ENCODE results near the gene SETBP1. TPM values are rescaled to one million over a fixed set of nuclear protein-coding genes. Genes with fewer than 3 reads are reported as not detected.

Gene SETBP1
- total RNA-seq, 1 donor from 2014 or later: 72.8 TPM

DNA sequence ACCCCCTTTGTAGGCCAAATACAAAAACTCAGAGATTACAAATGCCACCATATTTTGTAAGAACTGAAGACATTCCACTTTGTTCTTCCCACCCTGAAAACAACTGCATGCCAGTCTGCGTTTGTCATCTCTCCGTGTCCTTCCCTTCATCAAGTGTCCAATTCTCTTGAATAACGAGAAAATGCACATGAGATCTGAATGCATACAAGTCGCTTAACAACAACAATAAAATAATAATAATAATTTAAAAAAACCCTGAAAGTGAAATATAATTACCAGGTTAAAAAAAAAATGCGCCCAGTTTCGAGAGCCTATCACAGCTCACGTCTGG, 2.0 kb upstream of the SETBP1 start:
- Mint-ChIP-seq H3K4me3 (peak overlapping the region; percentile 75), H3K36me3 (ENCODE audit: low read depth) (peaks cover 7% of the 10 kb centered on the region), H3K27me3 (no peaks in the 10 kb centered on the region), H3K27ac (peak overlapping the region; percentile 63), H3K9me3 (no peaks in the 10 kb centered on the region), H3K4me1 (peaks cover 9% of the 10 kb centered on the region)
- POLR2A ChIA-PET: interaction anchor here (0.5 to 3.7 kb wide), 40 partner anchors 11 to 535 kb away, joined by 3 to 111 read pairs (median 5); no protein-coding TSS in a partner anchor
- DNase-seq: no peak
- TF ChIP-seq, protein P1, sequence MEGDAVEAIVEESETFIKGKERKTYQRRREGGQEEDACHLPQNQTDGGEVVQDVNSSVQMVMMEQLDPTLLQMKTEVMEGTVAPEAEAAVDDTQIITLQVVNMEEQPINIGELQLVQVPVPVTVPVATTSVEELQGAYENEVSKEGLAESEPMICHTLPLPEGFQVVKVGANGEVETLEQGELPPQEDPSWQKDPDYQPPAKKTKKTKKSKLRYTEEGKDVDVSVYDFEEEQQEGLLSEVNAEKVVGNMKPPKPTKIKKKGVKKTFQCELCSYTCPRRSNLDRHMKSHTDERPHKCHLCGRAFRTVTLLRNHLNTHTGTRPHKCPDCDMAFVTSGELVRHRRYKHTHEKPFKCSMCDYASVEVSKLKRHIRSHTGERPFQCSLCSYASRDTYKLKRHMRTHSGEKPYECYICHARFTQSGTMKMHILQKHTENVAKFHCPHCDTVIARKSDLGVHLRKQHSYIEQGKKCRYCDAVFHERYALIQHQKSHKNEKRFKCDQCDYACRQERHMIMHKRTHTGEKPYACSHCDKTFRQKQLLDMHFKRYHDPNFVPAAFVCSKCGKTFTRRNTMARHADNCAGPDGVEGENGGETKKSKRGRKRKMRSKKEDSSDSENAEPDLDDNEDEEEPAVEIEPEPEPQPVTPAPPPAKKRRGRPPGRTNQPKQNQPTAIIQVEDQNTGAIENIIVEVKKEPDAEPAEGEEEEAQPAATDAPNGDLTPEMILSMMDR (IDR thresholded peaks at IDR 0.05): no peak
- CTCF ChIA-PET: interaction anchor here (0.5 to 4.0 kb wide), 12 partner anchors 14 to 704 kb away, joined by 3 to 33 read pairs (median 4); no protein-coding TSS in a partner anchor
- intact Hi-C loops (cut with micrococcal nuclease): loop anchor here (1.0 to 5.0 kb wide), 11 partner anchors 81 to 994 kb away; no protein-coding TSS in a partner anchor
- ATAC-seq (ENCODE audit: low read depth): no peak

DNA sequence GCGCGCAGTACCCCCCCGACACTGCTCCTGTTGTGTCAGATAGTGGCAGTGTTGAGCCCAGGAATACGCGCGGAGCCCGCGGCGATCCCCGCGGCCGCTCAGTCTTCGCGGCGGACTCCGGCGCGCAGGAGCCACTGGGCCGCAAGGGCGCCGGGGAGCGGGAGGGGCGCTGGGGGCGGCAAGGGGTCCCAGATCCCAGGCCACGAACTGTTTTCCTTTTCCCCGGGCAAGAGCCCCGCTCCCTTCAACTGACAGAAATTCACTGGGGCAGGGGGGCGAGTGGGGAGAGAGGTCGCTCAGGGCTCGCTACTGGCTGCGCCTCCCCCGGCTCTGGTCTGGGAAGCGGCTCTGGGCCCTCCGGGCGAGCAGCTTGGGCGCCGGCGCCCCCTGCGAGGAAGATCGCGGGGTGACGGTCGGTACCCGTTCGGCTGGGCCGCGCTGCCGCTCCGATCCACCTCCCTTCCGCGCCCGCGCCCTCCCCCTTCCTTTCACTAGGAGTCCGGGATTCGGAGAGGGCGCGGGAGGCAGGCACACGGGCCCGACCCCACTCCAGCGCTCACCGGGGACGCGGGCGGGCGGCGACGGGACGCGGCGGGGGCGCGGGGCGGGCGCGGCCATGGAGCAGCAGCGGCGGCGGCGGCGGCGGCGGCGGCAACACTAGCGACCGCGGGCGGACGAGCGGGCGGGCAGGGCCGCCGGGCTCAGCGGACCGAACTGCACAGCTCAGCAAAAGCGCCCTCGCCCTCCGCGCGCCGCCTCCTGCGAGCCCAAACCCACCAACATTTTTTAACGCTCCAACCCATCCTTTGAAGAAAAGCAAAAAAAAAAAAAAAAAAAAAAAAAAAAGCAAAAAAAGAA, 1.4 kb upstream of the SETBP1 start:
- ChIA-PET CTCF (interaction anchor here (0.5 to 4.0 kb wide), 14 partner anchors 13 to 703 kb away, joined by 3 to 33 read pairs (median 4); no protein-coding TSS in a partner anchor), POLR2A (interaction anchor here (0.5 to 3.7 kb wide), 69 partner anchors 8 to 534 kb away, joined by 3 to 111 read pairs (median 5); no protein-coding TSS in a partner anchor)
- DNase-seq: peak; percentile 83
- Mint-ChIP-seq H3K27ac (peak overlapping the region; percentile 63), H3K36me3 (ENCODE audit: low read depth) (peaks cover 7% of the 10 kb centered on the region), H3K9me3 (no peaks in the 10 kb centered on the region), H3K27me3 (no peaks in the 10 kb centered on the region), H3K4me1 (peaks cover 9% of the 10 kb centered on the region), H3K4me3 (peak overlapping the region; percentile 75)
- intact Hi-C loops (cut with micrococcal nuclease): loop anchor here (1.0 to 5.0 kb wide), 11 partner anchors 80 to 993 kb away; no protein-coding TSS in a partner anchor
- TF ChIP-seq, protein P1 (IDR thresholded peaks at IDR 0.05): no peak
- peak; percentile 81 for ATAC-seq (ENCODE audit: low read depth)

DNA sequence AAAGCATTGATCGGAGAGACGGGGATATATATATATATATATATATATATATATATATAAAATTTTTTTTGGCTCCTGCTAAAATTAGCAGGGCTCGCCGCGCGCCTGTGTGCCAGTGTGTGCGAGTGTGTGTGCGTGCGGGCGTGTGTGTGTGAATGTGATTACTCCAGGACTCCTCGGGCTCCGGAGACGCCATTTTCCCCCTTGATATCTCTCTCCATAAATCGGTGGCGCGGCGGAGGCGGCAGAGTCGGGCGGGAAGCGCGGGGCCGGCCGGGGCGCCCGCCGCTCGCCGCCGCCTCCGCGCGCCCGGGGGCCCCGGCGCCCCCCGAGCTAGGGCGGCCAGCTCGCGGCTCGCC, 795 bp upstream of the SETBP1 start:
- ChIA-PET POLR2A (interaction anchor here (0.6 to 3.7 kb wide), 64 partner anchors 9 to 534 kb away, joined by 3 to 111 read pairs (median 5); no protein-coding TSS in a partner anchor), CTCF (interaction anchor here (0.8 to 4.0 kb wide), 9 partner anchors 44 to 533 kb away, joined by 3 to 33 read pairs (median 6); no protein-coding TSS in a partner anchor)
- Mint-ChIP-seq H3K27ac (no peak overlapping the region), H3K4me1 (peaks cover 10% of the 10 kb centered on the region), H3K36me3 (ENCODE audit: low read depth) (peaks cover 7% of the 10 kb centered on the region), H3K9me3 (no peaks in the 10 kb centered on the region), H3K27me3 (no peaks in the 10 kb centered on the region), H3K4me3 (no peak overlapping the region)
- TF ChIP-seq, protein P1 (IDR thresholded peaks at IDR 0.05): no peak
- DNase-seq: peak; percentile 48
- intact Hi-C loops (cut with micrococcal nuclease): loop anchor here (1.0 to 5.0 kb wide), 16 partner anchors 45 to 992 kb away; no protein-coding TSS in a partner anchor
- ATAC-seq (ENCODE audit: low read depth): peak; percentile 8

DNA sequence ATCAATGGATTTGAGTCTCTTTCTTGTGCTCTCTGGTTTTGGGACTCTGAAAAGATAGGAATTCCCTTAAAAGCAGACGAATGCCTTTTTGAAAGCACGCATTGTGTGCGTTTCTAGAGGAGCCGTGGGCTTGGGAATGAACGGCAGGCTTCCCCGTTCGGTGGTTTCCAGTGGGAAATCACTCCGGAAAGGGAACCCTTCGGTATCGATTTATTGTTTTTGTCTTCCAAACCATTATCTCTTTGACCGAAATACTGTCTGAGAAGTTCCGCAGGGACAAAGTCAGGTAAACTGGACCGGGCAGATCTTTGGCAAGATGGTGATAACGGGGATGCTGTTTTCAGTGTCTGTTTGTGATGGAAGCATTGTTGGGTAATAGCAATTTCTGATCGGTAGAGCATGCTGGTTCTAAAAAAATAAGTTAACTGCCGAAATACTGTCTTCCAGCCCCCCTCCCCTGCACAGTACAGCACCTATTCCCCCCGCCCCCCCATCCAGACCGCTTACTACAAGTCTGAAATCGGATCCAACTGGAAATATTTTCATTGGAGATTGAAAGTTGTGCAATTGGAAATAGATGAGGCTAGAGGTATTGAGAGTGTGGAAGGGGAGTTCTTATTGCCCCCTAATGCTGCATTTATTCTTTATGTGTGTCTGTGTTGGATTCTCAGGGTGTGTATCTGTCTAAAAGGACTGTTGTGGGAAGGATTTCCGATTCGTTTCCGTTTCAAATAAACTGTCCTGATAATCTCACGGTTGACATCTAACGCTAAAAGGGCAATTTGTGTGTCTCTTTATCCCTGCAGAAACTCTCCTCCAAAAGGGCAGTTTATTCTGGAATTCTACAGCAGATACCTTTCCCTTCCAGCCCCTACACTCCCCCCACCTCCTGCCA, 635 bp downstream of the SETBP1 start:
- DNase-seq (no peak), ATAC-seq (ENCODE audit: low read depth) (no peak)
- Mint-ChIP-seq H3K36me3 (ENCODE audit: low read depth) (peaks cover 7% of the 10 kb centered on the region), H3K4me1 (peaks cover 22% of the 10 kb centered on the region), H3K4me3 (no peak overlapping the region), H3K27me3 (no peaks in the 10 kb centered on the region), H3K9me3 (no peaks in the 10 kb centered on the region), H3K27ac (no peak overlapping the region)
- ChIA-PET CTCF (interaction anchor here (0.7 to 4.0 kb wide), 9 partner anchors 19 to 531 kb away, joined by 3 to 33 read pairs (median 3); no protein-coding TSS in a partner anchor), POLR2A (interaction anchor here (0.6 to 3.7 kb wide), 42 partner anchors 9 to 532 kb away, joined by 3 to 111 read pairs (median 5); no protein-coding TSS in a partner anchor)
- TF ChIP-seq, protein P1 (IDR thresholded peaks at IDR 0.05): no peak
- intact Hi-C loops (cut with micrococcal nuclease): loop anchor here (1.0 kb wide), 1 partner anchor 19 kb away; no protein-coding TSS in a partner anchor
